Muscle of arm (tissue), 12 donors: ENCODE measurements around the gene JSRP1. TPM values are rescaled to one million over a fixed set of nuclear protein-coding genes. Genes with fewer than 3 reads are reported as not detected.

Experiments used
- DNase-seq: peaks from one replicate; pipeline ENCODE4 v3.0.0-alpha.2; 2013
- polyA plus RNA-seq, 12 donors: library from polyadenylated mRNA; unstranded; fragments of 120-200 nt; gene quantifications; one replicate each; pipeline ENCODE4 v1.2.1, GENCODE V29; 2013; ENCODE audit not compliant: insufficient read length in 12 of 12

Gene JSRP1
- polyA plus RNA-seq, 12 donors = 28.5 to 107 (median 53.7) TPM; not detected in 1

DNA sequence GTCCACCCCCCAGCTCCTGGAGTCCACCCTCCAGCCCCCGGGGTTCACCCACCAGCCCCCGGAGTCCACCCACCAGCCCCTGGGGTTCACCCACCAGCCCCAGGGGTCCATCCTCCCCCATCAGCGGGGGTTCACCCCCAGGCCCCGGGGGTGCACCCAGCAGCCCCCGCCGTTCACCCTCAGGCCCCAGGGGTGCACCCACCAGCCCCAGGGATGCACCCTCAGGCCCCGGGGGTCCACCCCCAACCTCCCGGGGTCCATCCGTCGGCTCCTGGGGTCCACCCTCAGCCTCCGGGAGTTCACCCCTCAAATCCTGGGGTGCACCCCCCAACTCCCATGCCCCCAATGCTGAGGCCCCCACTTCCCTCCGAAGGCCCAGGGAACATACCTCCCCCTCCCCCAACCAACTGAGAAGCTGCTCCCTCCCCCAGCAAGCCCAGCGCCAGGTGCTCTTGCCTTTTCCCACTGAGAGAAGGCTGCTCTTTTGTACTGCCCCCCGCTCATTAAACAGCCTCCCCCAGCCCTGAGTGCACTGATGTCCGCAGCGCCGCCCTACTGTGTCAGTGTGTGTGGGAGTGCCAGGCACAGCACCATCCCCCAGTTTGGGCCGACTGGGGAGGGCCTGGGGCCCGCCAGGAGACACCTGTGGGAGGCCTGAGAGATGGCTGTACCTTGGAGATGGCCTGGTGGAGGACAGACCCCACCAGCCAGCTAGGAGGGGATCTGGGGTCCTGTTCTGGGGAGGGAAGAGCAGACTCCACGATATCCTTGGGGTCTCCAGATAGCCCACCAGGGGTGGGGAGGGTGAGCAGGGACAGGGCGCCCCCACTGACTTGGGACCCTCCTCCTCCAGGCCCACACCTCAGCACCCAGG is 7.8 kb downstream of the JSRP1 start:
- DNase-seq = no peak

GRCh38 chr19:2247433-2248101 is 8.7 kb downstream of the JSRP1 start:
- no peak for DNase-seq

GRCh38 chr19:2246801-2247361 is 9.3 kb downstream of the JSRP1 start:
- no peak for DNase-seq

DNA sequence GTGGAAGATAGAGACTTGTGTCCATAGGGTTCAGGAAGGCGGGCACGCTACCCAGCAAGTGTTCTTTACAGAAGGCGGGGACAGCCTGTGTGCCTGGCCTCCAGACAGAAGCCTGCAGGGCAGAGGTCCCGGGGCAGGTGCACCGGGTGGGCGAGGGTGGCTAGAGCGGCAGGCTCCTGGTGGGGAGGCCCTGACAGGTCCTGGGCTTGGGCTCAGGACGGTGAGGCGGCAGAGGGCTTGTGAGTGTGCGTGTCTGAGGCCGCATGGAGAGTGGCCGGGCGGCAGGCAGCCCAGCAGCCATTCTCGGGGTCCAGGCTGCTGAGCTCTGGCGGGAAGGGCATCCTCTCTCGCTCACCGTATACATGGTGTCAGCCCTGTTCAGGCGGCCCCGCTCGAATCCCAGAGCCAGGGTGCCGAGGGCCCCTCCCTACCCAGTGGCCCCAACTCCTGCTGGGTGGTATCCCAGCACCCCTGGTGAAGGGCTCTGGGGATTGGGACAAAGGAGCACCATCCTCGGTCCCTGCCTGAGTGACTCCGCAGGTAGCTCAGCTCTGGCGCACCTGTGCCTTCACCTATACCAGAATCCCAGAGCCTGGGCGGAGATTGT is 10.1 kb downstream of the JSRP1 start:
- no peak for DNase-seq

- DNase-seq = no peak
Measured at GRCh38 chr19:2245273-2245672, 10.9 kb downstream of the JSRP1 start.

GRCh38 chr19:2244486-2244885 is 11.7 kb downstream of the JSRP1 start:
- no peak for DNase-seq

DNA sequence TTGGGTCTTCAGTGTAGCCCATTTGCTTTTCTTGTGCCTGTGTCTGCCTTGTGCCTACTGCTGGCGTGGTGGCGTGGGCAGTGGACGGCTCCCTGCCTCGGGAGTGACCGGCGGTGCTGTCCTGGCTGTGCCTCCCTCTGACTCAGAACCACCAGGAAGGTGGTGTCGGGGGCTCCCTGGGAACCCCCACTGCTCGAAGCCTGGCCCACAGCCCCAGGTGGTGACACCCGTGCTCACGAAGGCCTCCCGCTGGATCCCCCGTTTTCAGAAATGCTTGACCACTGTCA is 12.1 kb downstream of the JSRP1 start:
- DNase-seq = no peak

DNA sequence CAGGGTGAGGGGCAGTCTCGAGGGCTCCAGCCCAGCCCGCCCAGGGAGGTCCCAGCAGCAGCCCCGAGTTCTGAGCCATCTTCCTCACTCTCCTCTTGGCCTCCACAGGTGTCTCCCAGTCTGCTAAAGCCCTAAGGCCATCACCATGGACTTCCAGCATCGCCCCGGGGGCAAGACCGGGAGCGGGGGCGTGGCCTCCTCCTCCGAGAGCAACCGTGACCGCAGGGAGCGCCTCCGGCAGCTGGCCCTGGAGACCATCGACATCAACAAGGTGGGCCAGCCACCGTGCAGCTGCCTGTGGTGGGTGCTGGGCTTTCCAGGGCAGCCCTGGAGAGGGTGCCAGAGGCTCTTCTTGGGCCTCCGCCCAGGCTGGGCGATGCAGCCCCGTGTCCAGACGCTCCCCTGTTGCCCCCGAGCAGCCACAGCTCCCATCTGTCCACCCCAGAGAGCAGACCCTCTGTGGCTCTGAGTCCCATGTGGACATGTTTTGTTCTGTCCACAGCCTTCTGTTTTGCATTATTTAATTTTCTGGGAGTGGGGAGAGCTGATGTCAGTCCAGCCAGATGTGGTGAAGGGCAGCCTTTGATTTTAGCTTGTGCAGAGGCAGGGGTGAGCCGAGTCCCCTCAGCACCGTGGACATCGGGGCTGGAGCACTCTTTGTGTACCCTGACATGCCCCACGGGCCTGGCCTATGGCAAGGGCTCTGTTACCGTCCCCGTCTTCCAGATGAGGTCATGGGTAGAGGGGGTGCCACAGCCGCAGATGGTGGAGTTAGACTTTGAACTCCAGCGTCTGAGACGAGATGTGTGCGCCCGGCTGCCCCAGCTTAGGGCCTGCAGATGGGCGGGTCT is 12.7 kb downstream of the JSRP1 start:
- no peak for DNase-seq

DNA sequence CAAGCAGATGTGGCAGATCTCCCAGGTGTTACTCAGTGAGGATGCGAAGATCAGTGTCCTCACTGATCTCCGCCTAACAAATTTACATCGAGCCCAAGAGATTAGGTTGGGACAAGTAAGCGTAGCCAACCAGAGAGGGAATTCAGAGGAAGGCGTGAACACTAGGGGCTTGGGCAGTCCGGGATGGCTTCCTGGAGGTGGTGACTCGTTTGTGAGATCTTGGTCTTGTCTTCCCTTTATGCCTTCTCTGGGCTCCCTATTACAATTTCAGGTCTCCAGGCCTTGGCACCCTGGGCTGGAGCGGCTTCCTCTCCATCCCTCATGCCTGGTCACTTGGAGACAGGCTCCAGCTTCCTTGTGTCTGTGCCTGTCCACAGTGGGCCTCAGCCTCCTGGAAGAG is 13.4 kb downstream of the JSRP1 start:
- DNase-seq = no peak

- no peak for DNase-seq
Measured at GRCh38 chr19:2242092-2242537, 14.1 kb downstream of the JSRP1 start.

DNA sequence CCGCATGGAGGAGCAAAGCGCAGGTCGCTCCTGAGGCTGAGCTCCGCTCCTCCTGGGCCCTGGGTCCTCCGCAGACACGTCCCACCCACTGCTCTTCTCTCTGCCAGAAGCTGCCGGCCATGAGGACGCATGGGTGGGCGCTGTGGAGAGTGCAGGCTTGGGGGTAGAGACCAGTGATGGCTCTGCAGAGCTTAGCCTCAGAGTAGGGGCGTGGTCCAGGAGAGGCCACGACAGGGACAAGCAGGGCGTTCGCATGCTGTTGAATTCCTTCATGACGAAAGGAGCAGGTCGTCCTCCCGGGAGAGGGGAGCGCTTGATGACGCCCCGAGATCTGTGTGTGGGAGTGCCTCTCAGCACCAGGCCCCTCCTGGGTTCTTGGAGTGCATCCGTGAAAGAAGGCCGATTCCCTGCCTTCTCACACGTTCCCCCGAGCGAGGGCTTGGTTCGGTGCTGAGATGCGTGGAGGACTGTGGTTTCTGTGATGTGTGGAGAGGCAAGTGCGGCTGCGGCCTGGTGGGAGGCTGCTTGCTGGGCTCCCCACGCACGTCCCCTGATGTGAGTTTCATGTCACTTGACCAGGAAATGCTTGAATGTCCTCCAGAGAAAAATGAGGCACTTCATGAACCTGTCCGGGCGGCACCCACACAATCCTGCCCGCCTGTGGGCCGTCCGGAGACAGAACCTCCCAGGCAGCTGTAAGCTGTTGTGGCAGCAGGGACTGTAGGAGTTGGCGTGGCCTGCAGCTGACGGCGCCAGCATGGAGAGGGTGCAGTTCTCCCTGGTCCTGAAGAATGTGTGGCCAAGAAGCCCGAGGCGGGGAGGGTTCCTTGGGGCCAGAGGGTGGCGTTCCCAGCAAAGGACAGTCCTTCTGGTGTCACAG is 15.1 kb downstream of the JSRP1 start:
- DNase-seq = no peak

DNA sequence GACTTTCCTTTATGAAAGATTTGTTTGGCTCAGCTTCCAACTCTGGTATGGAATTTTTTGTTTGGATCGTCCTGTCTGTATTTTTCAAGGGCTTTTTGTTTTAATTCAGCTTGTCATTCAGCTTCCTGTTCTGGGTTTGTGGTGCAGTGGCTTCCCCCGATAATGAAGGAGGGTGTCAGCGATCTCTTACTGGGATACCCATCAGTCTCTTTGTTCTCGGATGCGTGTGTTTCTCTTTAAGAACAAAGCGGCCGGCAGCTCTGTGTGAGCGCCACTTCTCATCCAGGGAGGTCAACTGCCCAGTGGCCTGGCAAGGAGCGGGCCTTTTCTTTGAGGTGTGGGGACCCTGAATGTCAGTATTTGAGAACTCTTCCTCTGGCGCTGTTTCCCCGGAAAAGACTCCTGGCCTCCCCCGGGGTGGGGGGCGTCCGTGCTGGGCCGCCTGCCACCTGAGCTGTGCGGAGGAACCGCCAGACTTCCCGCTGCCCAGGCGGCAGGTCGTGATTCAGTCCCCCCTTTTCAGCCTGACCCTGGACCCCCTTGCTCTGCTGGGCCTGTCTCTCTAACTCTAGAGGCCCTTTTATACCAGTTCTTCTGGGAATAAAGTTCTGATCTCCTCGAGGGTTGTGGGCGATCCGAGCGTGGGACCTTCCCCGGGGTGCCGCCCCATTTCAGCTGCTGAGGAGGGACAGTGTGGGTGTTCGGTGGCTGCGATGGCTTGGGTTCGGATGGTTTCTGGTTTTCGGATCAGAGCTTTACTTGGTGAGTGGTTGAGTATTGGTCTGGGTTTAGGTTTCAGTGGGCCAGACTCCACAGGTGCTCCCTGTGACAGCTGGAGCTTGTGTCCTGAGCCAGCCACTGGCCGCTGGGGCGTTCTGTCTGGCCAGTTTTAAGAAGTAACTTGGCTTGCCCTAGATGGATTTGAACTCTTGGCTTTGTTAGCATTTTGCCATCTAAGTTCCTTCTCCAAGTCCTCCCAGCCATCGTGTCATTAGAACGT is 16.1 kb downstream of the JSRP1 start:
- DNase-seq = no peak

DNA sequence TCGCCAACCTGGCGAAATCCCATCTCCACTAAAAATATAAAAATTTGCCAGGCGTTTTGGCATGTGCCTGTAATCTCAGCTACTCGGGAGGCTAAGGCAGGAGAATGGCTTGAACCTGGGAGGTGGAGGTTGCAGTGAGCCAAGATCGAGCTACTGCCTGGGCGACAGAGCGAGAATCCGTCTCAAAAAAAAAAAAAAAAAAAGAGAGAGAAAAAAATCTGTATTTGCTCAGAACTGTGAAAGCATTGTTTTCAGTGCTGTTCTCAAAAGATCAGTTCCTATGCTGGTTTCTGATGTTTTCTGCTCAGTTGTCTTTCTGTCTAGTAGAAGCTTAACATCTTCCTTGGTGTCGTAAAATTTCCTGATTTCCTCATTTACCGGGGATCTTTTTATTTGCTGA is 17.0 kb downstream of the JSRP1 start:
- DNase-seq = no peak

DNA sequence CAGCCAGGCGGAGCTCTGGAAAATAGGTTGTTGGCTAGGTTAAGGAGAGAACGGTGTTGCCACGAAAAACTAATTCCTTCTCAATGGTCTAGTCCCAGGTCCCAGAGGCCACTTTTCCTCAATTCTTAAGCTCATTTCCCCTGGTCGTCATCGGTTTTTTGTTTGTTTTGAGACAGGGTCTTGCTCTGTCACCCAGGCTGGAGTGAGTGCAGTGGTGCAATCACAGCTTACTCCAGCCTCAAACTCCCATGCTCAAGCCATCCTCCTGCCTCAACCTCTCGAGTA is 18.4 kb downstream of the JSRP1 start:
- DNase-seq = no peak

GRCh38 chr19:2237051-2237868 is 19.0 kb downstream of the JSRP1 start:
- DNase-seq = no peak

DNA sequence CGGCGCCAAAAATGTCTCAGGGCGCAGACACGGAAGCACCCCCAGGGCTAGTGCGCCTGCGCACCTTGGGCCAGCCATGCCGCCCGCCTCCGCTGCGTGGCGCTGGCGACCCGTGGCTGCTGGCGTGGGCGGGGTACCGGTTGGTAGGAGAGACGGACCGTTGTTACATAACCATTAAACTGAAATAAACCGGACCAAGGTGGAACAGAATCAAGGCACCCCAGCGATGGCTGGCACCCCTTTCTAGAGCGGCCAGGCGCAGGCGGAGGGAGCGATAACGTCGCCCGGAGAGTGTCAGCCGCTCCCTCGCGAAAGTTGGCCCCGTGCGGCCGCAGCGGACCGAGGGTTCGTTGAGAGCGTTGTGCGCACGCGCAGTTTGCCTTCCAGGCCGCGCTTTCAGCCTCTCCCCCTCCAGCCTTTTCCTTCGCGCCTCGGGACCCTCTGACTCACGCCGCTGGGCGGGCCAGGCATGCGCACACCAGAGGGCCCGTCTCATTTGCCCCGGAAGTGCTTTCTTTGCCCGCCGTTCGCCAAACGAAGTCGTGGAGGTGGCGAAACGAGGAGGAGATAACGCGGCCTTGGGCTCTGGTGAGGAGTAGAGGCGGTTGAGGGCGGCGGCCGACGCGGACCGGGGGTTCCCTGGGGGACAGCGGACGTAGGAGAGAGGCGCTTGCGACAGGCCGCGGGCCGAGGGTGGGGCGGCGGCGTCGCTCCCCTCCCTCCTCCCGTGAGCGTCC is 19.7 kb downstream of the JSRP1 start, which contains the start of the genes PLEKHJ1 and SF3A2:
PLEKHJ1 (minus strand) TSS at position 16 of the 737 bp plus-strand sequence. CDS start 81 bp downstream, outside the sequence.
SF3A2 (plus strand) TSS at position 511 of the 737 bp plus-strand sequence. CDS start 6,595 bp downstream, outside the sequence.
- peak; percentile 99 for DNase-seq

DNA sequence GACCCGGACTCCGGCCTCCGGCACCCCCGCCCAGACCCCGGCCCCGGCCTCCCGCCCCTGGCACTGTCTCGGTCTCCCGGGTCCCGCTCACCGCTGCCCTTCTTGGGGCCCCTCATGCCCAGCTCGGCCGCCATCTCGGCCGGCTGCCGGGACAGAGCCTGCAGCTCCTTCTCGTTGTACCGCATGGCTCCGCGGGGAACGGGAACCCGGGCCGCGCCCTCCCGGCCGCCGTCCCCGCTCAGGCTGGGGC is 20.2 kb downstream of the JSRP1 start:
- no peak for DNase-seq
